Retinal pigment epithelial cell (primary cell): ENCODE results near the gene COBL.
A peak's percentile ranks its signal among the peaks of the same experiment; 100 is the strongest.

Experiments used
- DNase-seq: peaks from one replicate; pipeline ENCODE4 v3.0.0-alpha.2; 2010; ENCODE audit warnings: low read depth
- H3K4me3 ChIP-seq: 2 replicates; pipeline ENCODE4 v1.5.1; 2011; ENCODE audit warnings: mild to moderate bottlenecking, low read length, control low read depth, moderate library complexity
- CTCF ChIP-seq: conservative IDR thresholded peaks from 2 replicates; pipeline ENCODE4 v1.5.1; 2011; ENCODE audit warnings: low read depth, low read length, control low read depth, inconsistent platforms

The COBL gene

GRCh38 chr7:51318001-51318400, 1.4 kb upstream of the COBL start:
- no peak for DNase-seq
- no peak for TF ChIP-seq CTCF
- H3K4me3 ChIP-seq, result no peak overlapping the region

GRCh38 chr7:51317582-51317910, 937 bp upstream of the COBL start:
- no peak overlapping the region for H3K4me3 ChIP-seq
- DNase-seq, result no peak
- no peak for TF ChIP-seq CTCF

- TF ChIP-seq CTCF, result peak; percentile 9
- H3K4me3 ChIP-seq, result peak overlapping the region; percentile 53
- no peak for DNase-seq
Observed at GRCh38 chr7:51316262-51316665, 345 bp downstream of the COBL start.

- no peak for TF ChIP-seq CTCF
- DNase-seq, result peak; percentile 37
- peak overlapping the region; percentile 53 for H3K4me3 ChIP-seq
Observed at GRCh38 chr7:51315393-51316261, 982 bp downstream of the COBL start.

GRCh38 chr7:51314726-51315125, 1.9 kb downstream of the COBL start:
- TF ChIP-seq CTCF, result no peak
- H3K4me3 ChIP-seq, result no peak overlapping the region
- DNase-seq, result no peak

GRCh38 chr7:51313738-51314425, 2.7 kb downstream of the COBL start:
- no peak for DNase-seq
- TF ChIP-seq CTCF, result no peak
- no peak overlapping the region for H3K4me3 ChIP-seq
